Eye (tissue), 1 donor: Measurements from ENCODE around the gene ACACA.
"Not testable (repeated sequence)": the region's sequence is repeated elsewhere in the genome, so short reads cannot be mapped to it uniquely, and the experiment has no call there.

ENCODE experiments used
- DNase-seq: peaks from one replicate; pipeline ENCODE4 v3.0.0-alpha.2; 2015

Gene ACACA

DNA sequence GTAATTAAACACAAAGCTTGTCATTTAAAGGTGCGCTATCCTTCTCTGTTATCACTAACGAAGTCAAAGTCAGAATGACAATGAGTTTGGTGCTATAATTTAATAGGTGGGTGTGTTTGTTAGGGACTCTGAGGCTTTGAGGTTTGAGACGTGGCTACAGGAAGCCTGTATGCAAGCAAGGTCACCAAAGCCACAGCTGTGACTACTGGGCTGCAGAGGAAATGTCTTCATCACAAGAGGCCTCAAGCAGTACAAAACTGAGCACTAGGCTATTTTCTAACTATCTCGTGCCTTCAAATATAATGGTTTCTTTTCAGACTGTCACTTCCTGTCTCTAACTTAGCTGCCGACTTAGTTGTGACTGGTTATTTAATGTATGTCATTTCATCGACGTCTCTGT lies 316.7 kb downstream of the ACACA start:
- DNase-seq: no peak

GRCh38 chr17:37088913-37089312 lies 317.7 kb downstream of the ACACA start:
- DNase-seq: no peak

- no peak for DNase-seq
Measured at GRCh38 chr17:37088459-37088858, 318.2 kb downstream of the ACACA start.

DNA sequence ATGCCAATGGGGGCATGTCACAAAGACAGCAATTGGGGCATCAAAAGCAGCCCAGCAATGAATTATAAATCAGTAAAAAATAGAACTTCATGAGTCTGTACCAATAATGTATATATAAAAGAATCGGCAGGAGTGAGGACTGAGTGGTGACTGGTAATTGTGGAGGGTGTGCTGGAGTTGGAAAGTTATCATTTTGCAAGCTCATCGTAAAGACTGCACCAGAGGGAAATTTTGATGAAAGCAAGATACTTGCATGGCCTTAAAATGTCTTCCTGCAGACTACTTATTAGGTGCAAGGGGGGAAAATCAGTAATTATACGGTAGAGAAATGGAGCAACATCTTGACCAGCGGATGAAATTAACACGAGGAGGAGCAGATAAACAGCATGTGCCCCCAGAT lies 319.0 kb downstream of the ACACA start:
- no peak for DNase-seq

DNA sequence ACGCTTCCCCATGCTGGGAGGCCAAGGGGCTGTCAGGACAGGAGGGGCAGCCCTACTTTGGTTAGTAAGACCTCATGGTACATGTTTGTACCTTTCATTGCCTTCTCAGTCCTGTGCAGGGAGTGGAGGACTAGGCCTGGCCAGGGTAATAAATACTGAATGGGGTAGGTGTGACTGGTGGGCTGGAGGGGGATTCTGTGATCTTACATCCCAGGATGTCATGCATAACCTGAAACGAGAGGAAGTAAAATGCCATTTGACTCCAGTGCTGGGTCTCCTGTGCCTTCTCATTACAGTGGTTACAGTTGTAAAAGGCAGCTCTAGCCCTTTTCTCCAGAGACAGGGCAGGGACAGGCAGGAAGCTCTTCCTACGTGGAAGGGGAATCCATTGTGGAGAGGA lies 319.7 kb downstream of the ACACA start:
- no peak for DNase-seq

DNA sequence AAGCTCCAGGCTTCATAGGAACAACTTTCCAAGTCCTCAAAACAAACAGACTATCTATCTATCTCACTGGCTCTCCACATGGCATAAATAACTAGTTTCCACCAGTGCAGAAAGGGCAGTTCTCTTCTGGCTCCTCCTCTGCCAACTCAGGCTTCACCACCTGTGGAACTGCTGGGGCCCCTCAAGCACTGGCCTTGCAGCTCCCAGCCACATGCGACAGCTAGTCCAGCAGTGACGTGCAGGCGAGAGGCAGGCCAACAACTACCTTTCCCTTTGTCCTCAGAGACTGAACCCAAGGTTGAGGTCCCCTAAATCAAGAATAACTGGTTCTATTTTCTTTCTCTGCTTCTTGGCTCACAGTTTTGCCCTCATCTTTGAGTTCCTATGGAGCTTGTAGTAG lies 320.3 kb downstream of the ACACA start:
- DNase-seq: no peak

DNA sequence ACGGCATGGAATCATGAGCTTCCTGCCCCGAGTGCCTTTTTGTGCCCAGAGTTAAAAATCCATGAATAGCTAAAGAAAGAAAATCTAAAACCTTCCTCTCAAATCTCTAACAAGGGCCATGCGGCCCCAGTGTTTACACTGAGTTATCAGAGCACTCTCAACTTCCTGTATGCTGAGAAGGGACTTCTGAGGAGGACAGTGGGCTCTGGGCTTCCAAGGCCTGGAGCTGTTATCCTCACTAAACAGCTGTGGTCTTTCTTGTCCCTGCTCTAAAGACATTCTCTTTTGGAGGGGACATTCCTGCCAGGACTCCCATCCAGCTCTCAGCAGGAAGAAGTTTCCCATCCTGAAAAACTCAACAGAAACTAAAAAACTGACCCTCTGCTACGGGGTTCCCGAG lies 322.3 kb downstream of the ACACA start:
- no peak for DNase-seq

GRCh38 chr17:37083456-37083855 lies 323.2 kb downstream of the ACACA start:
- no peak for DNase-seq

DNA sequence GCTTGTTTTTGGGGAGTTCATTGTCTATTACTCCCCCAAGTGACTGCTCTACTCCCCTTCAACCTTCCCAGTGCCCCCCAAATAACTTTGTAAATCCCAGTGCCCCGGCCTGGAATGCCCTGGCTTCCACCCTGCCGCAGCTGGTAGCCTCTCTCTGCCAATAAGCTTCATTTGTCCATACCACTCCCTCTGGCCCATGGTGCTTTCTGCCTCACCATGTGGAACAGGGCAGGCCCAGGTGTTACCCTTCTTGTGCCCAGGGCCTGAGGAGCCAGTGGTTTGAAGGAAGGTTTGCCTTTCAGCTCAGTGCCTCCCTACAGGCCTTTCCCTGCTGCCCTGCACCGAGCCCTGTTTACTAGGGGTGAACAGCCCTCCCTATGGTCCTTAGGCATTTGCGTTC lies 323.7 kb downstream of the ACACA start:
- DNase-seq: no peak

DNA sequence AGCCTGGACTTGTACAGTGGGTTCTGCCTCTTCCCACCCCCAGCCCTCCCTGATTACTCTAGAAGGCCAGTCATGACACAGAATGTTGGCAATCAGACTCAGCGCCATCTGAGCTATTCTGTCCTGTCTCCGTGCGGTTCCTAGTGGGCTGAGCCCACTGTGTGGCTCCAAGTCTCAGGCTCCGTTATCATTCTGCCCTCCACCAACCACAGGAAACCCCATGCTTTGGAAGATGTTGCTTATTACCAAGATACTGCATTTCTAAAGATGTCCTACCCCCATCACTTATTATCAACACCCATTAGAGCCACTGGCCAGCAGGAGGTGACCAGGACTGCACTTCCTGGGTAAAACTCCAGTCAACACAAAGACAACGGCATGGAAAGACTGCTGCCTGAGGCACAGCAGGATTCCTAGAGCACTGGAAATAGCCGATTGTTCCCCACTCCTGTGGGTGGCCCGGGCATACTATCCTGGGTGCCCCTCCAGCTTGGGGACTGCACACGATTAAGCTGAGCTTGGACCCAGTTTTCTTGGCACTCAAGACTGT lies 324.2 kb downstream of the ACACA start:
- DNase-seq: no peak

- DNase-seq: no peak
Measured at GRCh38 chr17:37081287-37081686, 325.3 kb downstream of the ACACA start.

DNA sequence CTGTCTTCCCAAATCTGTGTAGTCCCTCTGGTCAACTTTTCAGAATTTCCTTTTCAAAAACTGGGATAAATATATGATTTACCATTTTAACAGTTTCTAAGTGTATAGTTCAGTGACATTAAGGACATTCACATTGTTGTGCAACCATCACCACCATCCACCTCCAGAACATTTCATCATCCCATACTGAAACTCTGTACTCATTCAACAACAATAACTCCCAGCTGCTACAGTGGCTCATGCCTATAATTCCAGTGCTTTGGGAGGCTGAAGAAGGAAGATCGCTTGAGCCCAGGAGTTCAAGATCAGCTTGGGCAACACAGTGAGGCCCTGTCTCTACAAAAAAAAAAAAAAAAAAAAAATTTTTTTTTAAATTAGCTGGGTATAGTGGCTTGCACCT lies 326.9 kb downstream of the ACACA start:
- no peak for DNase-seq

GRCh38 chr17:37079065-37079708 lies 327.4 kb downstream of the ACACA start:
- no peak for DNase-seq

- not testable (repeated sequence) for DNase-seq
Measured at GRCh38 chr17:37073464-37073863, 333.2 kb downstream of the ACACA start.

DNA sequence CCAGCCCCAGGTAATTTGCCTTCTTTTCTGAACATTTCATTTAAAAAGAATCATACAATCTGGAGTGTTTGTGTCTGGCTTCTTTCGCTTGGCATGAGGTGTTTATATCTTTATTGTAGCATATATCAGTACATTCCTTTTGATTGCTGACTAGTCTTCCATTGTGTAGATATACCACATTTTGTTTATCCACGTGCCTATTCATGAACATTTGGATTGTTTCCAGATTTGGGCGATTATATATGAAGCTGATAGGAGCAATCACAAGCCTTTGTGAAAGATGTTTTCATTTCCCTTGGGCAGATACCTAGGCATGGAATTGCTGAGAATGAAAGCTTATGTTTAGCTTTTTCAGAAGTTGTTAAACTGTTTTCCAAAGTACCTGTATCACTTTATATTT lies 337.5 kb downstream of the ACACA start:
- DNase-seq: no peak

- DNase-seq: no peak
Measured at GRCh38 chr17:37068266-37068665, 338.4 kb downstream of the ACACA start.

GRCh38 chr17:37067555-37068111 lies 339.0 kb downstream of the ACACA start:
- DNase-seq: no peak

GRCh38 chr17:37066322-37067255 lies 340.0 kb downstream of the ACACA start:
- DNase-seq: no peak

DNA sequence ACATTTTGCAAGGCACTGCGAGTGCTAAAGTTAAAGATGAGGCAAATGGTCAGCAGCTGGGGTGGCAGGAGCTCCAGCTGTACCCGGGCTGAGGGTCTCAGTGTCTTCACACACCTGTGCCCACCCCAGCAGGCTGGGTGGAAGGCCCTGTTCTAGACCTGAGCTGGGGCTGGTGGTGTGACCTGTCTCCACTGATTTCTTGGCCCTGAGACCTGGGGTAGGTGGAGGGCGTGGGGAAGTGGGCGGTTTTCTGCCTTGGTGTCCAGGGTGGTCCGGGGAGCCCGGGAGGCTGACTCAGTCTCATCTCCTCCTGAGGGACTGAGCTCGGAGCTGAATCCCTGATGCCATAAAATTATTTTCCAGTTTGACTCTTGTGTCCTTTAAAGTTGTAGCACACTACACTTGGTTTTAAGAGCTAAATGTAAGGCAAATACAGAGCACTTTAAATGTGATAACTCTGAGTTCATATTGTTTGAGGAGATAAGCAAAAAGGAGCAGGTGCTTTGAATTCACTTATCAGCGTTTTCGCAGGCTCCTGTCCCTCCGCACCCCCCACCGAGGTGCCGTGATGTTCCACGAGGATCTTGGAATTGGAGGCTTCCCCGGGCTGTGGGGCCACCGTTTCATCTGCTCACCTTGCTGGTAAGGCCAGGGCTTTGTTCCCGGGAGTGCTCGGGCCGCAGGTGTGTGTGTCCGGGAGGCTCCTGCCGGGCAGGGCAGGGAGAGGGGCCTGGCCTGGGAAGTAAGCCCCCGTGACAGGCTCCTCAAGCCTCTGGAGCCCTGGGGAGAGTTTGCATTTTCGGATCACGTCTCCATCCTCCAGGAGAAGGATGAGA lies 340.9 kb downstream of the ACACA start:
- no peak for DNase-seq

GRCh38 chr17:37064956-37065355 lies 341.7 kb downstream of the ACACA start:
- no peak for DNase-seq

DNA sequence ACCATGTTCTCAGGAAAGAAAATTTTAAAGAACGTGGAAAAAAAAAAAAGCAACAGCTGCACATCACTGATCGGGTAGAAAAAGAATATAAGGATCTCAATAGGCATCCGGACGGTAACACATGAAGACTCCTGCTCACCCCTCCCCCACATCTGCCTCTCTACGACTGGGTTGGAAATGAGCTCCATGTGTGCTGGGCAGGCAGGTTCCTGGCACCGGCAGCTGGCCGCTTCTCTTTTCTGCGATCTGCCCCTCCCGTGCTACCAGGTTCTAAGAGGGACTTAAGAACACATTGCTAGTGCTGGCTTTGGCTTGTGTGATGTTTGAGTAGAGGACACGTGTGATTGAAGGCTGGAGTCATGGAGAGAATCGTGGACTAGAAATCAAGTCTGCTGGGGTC lies 342.4 kb downstream of the ACACA start:
- DNase-seq: no peak

- DNase-seq: no peak
Measured at GRCh38 chr17:37062021-37062420, 344.6 kb downstream of the ACACA start.

- DNase-seq: no peak
Measured at GRCh38 chr17:37060928-37061327, 345.7 kb downstream of the ACACA start.
